ENCODE measurements around the gene CCDC187.

The CCDC187 gene

DNA sequence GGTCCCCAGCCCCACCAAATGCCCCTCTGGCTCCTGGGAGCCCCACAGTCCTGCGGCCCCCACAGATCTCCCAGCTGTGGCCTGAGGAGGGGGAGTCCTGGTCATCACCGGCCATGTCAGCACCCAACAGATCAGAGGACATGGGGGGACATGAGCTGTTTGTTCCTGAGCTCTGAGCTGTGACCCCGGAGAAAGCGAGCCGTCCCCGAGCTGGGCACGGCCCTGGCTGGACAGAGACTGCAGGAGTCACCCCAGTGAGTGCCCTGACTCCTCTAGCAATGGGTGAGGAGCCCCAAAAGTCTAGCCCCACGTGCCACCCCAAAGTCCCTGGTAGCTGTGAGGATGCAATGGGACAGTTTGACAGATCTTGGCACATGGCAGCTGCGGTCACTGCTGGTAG lies 25.7 kb downstream of the CCDC187 start:
- Histone ChIP-seq H3K27ac (ENCODE audit: low read length) (no peak overlapping the region), H3K79me2 (ENCODE audit: insufficient read depth, low read length) (no peaks in the 10 kb centered on the region), H3K9ac (ENCODE audit: low read depth, low read length) (no peak overlapping the region), H2AFZ (ENCODE audit: low read depth, low read length) (no peak overlapping the region), H3K4me3 (ENCODE audit: low read depth in 1 of 2, low read length in 2 of 2) (no peak overlapping the region), H3K27me3 (ENCODE audit: insufficient read depth, low read length, poor library complexity) (peaks cover 3% of the 10 kb centered on the region), H3K4me2 (ENCODE audit: insufficient read depth, low read length) (no peak overlapping the region), H4K20me1 (ENCODE audit: insufficient read depth, low read length) (peaks cover 3% of the 10 kb centered on the region; the same call in 1 of the 2 replicates), H3K4me1 (ENCODE audit: insufficient read depth, low read length) (no peaks in the 10 kb centered on the region), H3K36me3 (ENCODE audit: insufficient read depth, low read length) (no peaks in the 10 kb centered on the region), H3K9me3 (ENCODE audit: insufficient read depth, low read length, severe bottlenecking) (no peaks in the 10 kb centered on the region)
- TF ChIP-seq EZH2 (IDR thresholded peaks at IDR 0.05; ENCODE audit: borderline replicate concordance, low read depth, low read length, severe bottlenecking) = no peak
- TF ChIP-seq, protein P1, sequence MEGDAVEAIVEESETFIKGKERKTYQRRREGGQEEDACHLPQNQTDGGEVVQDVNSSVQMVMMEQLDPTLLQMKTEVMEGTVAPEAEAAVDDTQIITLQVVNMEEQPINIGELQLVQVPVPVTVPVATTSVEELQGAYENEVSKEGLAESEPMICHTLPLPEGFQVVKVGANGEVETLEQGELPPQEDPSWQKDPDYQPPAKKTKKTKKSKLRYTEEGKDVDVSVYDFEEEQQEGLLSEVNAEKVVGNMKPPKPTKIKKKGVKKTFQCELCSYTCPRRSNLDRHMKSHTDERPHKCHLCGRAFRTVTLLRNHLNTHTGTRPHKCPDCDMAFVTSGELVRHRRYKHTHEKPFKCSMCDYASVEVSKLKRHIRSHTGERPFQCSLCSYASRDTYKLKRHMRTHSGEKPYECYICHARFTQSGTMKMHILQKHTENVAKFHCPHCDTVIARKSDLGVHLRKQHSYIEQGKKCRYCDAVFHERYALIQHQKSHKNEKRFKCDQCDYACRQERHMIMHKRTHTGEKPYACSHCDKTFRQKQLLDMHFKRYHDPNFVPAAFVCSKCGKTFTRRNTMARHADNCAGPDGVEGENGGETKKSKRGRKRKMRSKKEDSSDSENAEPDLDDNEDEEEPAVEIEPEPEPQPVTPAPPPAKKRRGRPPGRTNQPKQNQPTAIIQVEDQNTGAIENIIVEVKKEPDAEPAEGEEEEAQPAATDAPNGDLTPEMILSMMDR (IDR thresholded peaks at IDR 0.05; ENCODE audit: borderline replicate concordance, extremely low read depth, low read length, poor library complexity, severe bottlenecking) = no peak
- no peak for ATAC-seq (ENCODE audit: insufficient read depth, low read depth)
- DNase-seq = no peak

DNA sequence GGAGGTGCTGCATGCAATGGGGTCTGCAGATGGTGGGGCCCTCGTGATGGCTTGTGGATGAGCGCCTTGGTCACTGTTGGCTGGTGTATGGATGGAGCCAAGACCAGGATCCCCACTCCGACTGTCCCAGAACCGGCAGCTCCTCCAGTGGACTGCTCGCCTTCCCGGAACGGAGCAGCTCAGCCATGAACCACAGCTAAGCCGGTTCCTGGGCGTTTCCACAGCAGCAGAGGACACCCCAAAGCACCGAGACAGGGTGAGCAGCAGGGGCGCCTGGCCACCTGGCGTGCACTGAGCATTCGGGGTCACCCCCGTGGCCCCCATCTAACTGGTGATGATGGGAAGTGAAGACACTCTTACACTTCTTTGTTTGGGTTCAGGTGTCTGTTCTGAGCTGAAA lies 26.1 kb downstream of the CCDC187 start:
- Histone ChIP-seq H3K4me2 (ENCODE audit: insufficient read depth, low read length) (no peak overlapping the region), H3K27ac (ENCODE audit: low read length) (no peak overlapping the region), H3K79me2 (ENCODE audit: insufficient read depth, low read length) (no peaks in the 10 kb centered on the region), H3K9ac (ENCODE audit: low read depth, low read length) (no peak overlapping the region), H3K36me3 (ENCODE audit: insufficient read depth, low read length) (no peaks in the 10 kb centered on the region), H4K20me1 (ENCODE audit: insufficient read depth, low read length) (peaks cover 3% of the 10 kb centered on the region; the same call in 1 of the 2 replicates), H3K4me3 (ENCODE audit: low read depth in 1 of 2, low read length in 2 of 2) (no peak overlapping the region), H3K4me1 (ENCODE audit: insufficient read depth, low read length) (no peaks in the 10 kb centered on the region), H3K9me3 (ENCODE audit: insufficient read depth, low read length, severe bottlenecking) (no peaks in the 10 kb centered on the region), H2AFZ (ENCODE audit: low read depth, low read length) (no peak overlapping the region), H3K27me3 (ENCODE audit: insufficient read depth, low read length, poor library complexity) (peaks cover 3% of the 10 kb centered on the region)
- TF ChIP-seq, protein P1 (IDR thresholded peaks at IDR 0.05; ENCODE audit: borderline replicate concordance, extremely low read depth, low read length, poor library complexity, severe bottlenecking) = no peak
- DNase-seq = no peak
- ATAC-seq (ENCODE audit: insufficient read depth, low read depth) = no peak

DNA sequence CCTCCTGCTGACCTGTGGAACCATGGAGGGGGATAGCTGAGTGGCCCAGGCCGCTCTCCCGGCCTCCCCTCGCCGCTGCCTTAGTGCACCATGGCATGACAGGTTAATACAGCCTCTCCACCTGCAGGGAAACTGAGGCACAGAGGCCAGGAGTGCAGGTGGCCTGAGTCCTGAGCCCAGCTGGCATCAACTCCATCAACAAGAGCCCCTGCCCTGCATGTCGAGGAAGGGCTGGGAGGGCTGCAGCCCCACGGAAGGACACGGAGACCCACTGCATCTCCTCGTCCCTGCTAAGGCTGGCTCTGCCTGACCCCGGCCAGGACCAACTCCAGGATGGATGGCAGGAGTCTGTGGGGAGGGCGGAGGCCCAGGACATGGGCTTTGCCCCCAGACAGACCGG lies 27.2 kb downstream of the CCDC187 start:
- no peaks in the 10 kb centered on the region for H3K4me1 ChIP-seq (ENCODE audit: insufficient read depth, low read length)
- peaks cover 3% of the 10 kb centered on the region for H3K27me3 ChIP-seq (ENCODE audit: insufficient read depth, low read length, poor library complexity)

More for the DNA sequence above, 27.2 kb downstream of the CCDC187 start:
- Histone ChIP-seq H3K27ac (ENCODE audit: low read length) (no peak overlapping the region), H2AFZ (ENCODE audit: low read depth, low read length) (no peak overlapping the region), H3K9me3 (ENCODE audit: insufficient read depth, low read length, severe bottlenecking) (no peaks in the 10 kb centered on the region), H3K4me3 (ENCODE audit: low read depth in 1 of 2, low read length in 2 of 2) (no peak overlapping the region), H3K36me3 (ENCODE audit: insufficient read depth, low read length) (no peaks in the 10 kb centered on the region), H3K4me2 (ENCODE audit: insufficient read depth, low read length) (no peak overlapping the region), H3K9ac (ENCODE audit: low read depth, low read length) (no peak overlapping the region), H3K79me2 (ENCODE audit: insufficient read depth, low read length) (no peaks in the 10 kb centered on the region), H4K20me1 (ENCODE audit: insufficient read depth, low read length) (peaks cover 3% of the 10 kb centered on the region; the same call in 1 of the 2 replicates)
- DNase-seq (no peak), ATAC-seq (ENCODE audit: insufficient read depth, low read depth) (no peak)
- TF ChIP-seq, protein P1 (IDR thresholded peaks at IDR 0.05; ENCODE audit: borderline replicate concordance, extremely low read depth, low read length, poor library complexity, severe bottlenecking) = no peak
- no peak for TF ChIP-seq EZH2 (IDR thresholded peaks at IDR 0.05; ENCODE audit: borderline replicate concordance, low read depth, low read length, severe bottlenecking)
